ENCODE data around the gene MYL6B. TPM values are rescaled to one million over a fixed set of nuclear protein-coding genes. Genes with fewer than 3 reads are reported as not detected.
"Not testable (repeated sequence)": the region's sequence is repeated elsewhere in the genome, so short reads cannot be mapped to it uniquely, and the experiment has no call there.

Gene MYL6B
- total RNA-seq, 2 donors from 2014 or later, result 32.9 to 35.7 TPM

GRCh38 chr12:56146492-56147460, 5.6 kb upstream of the MYL6B start:
- intact Hi-C loops (cut with DNase I), result no loop called here
- DNase-seq (ENCODE audit: low spot score), result no peak

DNA sequence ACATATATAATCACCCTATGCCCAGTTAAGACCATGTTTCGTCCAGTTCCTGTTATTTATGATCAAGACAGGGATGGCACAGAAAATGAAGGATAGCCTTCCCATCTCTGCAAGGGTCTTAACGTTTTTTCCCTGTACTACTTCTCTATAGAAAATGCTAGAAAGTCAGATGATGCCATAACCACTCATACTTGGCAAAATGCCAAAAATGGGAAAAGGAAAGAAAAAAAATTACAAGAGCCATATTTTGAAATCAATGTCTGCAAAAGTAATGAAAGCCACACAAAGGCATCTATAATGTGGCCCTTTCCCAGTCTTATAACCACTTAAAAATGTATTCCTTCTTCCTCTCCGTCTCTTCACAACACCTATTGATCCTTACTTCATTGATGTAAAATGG, 1.8 kb upstream of the MYL6B start:
- DNase-seq (ENCODE audit: low spot score), result no peak
- intact Hi-C loops (cut with DNase I), result no loop called here

DNA sequence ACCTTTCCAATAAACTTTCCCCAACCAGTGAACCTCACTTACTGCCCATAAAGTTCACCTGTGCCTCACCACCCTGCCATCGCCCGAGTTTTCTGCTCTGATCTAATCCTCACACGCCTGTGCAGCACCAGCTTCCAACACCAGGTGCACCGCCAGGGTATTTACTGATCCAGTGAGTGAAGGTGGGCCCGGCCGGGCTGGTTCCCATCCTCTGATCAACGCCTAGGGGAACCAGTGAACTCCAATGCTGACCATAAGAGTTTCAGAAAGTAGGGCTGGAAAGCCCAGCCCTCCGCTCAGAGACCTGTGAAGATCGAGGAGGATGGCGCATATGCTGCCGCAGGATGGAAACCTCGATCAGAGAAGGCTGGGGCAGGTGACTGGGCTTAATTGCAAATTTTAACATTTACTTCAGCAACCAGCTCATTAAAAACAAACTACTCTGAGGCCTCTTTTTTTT, 685 bp upstream of the MYL6B start:
- DNase-seq (ENCODE audit: low spot score), result no peak
- intact Hi-C loops (cut with DNase I), result no loop called here

DNA sequence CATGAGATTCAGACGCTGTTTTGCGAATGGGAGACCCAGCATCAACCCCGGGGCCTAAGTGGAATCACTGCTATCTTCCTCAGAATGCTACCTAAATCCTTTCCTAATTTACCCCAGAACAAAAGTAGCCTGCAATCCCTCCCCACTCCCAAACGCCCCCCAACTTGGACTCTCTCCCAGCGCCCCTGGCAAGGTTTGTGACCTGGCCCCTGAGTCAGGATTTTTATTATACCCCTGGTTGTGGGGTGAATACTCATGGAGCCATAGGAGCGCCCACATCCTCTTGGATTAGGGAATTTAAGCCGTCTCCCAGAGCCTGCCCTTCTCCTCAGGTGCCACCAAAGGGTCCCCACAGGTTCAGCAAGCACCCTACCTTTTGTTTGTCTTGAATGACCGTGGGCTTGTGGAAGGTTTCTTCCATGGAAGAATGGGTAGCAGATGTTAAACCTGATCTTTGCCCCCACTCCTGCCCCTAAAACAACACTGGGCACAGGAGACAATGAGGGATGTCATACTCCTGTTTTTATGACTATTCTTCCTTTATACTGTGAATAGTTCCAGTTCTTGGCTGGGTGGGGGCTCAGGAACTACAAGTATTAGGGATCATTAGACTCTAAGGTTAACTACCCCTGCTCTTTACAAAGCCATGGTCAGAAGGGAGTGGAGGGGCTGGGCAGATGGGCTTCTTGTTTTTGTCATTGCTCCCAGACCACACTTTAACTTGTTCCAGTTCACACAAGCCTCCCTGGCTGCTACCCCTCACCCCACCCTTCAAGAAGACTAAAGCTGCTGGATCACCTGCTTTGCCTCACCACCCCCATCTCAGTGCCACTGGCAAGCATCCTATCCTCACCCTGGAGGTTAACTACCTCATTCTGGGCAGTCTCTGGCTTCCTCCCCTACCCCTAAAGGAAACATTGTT, 630 bp downstream of the MYL6B start:
- intact Hi-C loops (cut with DNase I), result no loop called here
- DNase-seq (ENCODE audit: low spot score), result no peak

DNA sequence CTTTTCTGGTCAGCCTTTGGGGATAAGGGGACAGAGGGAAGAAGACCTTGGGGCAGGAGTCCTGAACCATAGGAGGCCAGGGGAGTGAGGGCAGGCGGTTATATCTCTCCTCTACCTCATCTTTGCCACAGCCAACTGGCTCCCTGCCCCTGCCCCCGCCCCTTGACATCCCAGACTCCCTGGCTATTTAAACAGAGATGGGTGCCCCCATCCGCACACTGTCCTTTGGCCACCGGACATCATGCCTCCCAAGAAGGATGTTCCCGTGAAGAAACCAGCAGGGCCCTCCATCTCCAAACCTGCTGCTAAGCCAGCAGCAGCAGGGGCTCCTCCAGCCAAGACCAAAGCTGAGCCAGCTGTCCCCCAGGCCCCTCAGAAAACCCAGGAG, 1.3 kb downstream of the MYL6B start:
- intact Hi-C loops (cut with DNase I), result no loop called here
- DNase-seq (ENCODE audit: low spot score), result no peak

DNA sequence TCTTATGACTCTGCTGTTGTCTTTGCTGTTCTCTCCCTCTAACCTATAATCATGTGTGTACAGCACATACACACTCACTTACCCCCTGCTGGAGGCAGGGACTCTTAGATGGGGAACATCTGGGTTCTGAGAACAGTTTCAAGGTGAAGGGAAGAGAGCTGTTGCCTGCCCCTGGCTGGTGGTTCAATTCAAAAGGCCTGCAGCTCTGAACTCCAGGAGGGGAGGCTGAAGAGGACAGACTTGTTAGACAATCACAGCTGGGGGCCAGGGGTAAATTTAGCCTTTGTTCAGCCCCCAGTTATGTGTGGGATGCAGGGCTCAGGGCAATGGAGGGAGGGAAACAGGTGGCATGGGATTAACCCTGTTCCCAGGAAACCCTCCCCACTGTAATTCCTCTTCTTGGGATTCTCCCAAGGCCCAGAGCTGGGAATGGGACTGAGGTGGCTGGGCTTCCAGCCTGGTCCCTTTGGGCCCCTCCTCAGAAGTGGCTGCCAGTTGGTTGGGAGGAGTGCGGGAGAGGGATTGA, 1.9 kb downstream of the MYL6B start:
- no peak for DNase-seq (ENCODE audit: low spot score)
- intact Hi-C loops (cut with DNase I), result no loop called here

GRCh38 chr12:56154818-56155217, 2.4 kb downstream of the MYL6B start:
- intact Hi-C loops (cut with DNase I), result no loop called here
- DNase-seq (ENCODE audit: low spot score), result no peak

- no peak for DNase-seq (ENCODE audit: low spot score)
- intact Hi-C loops (cut with DNase I), result no loop called here
These were observed 3.0 kb downstream of the MYL6B start for GRCh38 chr12:56155256-56155845.

- intact Hi-C loops (cut with DNase I); DNase-seq (ENCODE audit: low spot score): not testable (repeated sequence)
These were observed 4.2 kb downstream of the MYL6B start for GRCh38 chr12:56156464-56157200.

GRCh38 chr12:56157201-56158028, 5.0 kb downstream of the MYL6B start:
- peak; percentile 92 for DNase-seq (ENCODE audit: low spot score)
- intact Hi-C loops (cut with DNase I), result loop anchor here in 1 of 2 donors (2.0 kb wide), 1 partner anchor 33 kb away; no protein-coding TSS in a partner anchor

GRCh38 chr12:56158029-56158925, 5.9 kb downstream of the MYL6B start, which contains the start of gene MYL6:
MYL6 (plus strand) TSS chr12:56158359; CDS start chr12:56158402, 43 bp downstream.
- peak; percentile 98 for DNase-seq (ENCODE audit: low spot score)
- intact Hi-C loops (cut with DNase I), result loop anchor here in 1 of 2 donors (2.0 kb wide), 1 partner anchor 33 kb away; no protein-coding TSS in a partner anchor

- peak; percentile 94 for DNase-seq (ENCODE audit: low spot score)
- intact Hi-C loops (cut with DNase I), result loop anchor here in 1 of 2 donors (2.0 kb wide), 1 partner anchor 34 kb away; no protein-coding TSS in a partner anchor
These were observed 6.6 kb downstream of the MYL6B start for GRCh38 chr12:56158926-56159461.

- DNase-seq (ENCODE audit: low spot score), result no peak
- intact Hi-C loops (cut with DNase I), result loop anchor here in 1 of 2 donors (2.0 kb wide), 1 partner anchor 35 kb away; no protein-coding TSS in a partner anchor
These were observed 7.2 kb downstream of the MYL6B start for GRCh38 chr12:56159482-56160192.

DNA sequence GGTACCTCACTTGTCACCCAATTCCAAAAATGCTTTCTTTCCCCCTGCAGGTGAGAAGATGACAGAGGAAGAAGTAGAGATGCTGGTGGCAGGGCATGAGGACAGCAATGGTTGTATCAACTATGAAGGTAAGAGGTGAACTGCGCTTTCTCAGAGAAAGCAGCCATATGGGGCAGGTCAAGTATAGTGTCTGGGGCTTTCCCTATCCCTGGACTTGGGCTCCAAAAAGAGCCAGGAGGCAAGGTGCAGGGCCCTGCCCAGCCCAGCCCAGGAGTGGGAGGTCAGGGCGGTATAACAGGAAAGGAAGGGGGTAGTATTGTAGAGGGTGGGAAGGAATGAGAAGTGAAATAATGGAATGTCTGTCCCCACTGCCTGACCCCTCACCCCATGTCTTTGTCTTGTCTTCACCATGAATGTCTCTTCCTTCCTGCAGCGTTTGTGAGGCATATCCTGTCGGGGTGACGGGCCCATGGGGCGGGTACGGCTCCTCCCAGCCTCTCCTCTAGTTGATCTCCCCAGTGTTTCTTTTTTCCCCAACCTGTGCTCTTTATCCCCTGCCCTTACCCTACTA, 7.9 kb downstream of the MYL6B start:
- DNase-seq (ENCODE audit: low spot score), result no peak
- intact Hi-C loops (cut with DNase I), result no loop called here
